ENCODE data around the gene IP6K1.
"Not testable (repeated sequence)": the region's sequence is repeated elsewhere in the genome, so short reads cannot be mapped to it uniquely, and the experiment has no call there.

The IP6K1 gene

DNA sequence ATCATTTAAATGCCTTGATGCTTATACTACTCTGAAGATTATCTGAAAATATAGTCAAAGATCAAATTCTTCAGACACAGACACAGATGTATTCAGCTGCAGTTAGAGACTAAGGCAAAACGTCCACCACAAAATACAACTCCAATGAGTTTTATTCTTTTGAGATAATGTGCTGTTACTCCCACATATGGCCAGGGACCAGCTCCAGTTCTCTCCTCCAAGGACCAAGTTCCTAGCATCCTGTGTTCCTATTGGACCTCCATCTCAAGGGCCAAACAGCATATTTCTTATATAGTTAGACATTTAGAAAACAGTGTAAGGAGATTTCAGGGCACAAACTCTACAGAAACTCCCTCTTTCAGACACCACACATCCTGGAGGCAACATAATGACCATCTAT, 27.1 kb downstream of the IP6K1 start:
- no peak overlapping the region for H3K27ac ChIP-seq (ENCODE audit: low read depth, low read length, severe bottlenecking)

DNA sequence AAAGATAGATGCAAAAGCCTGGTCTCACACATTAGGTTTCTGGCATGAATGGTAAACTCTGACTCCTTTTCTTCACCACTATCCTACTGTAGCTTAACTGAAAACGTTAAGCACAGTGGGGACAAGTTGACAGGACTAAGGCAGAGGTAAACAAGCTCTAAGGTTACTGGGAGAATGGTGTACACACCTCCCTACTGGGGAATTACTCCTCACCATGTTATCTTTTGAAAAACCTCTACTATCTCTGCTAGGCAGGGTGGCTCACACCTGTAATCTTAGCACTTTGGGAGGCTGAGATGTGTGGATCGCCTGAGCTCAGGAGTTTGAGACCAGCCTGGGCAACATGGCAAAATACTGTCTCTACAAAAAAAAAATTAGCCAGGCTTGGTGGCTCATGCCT, 29.1 kb downstream of the IP6K1 start:
- H3K4me1 ChIP-seq (ENCODE audit: control insufficient read depth, insufficient read depth, low read length, poor library complexity, severe bottlenecking), result no peaks in the 10 kb centered on the region
- H3K9me3 ChIP-seq (ENCODE audit: control insufficient read depth, low read length), result no peaks in the 10 kb centered on the region
- no peak overlapping the region for H3K27ac ChIP-seq (ENCODE audit: low read depth, low read length, severe bottlenecking)
- H3K4me3 ChIP-seq (ENCODE audit: extremely low read depth, insufficient read depth, low read length, poor library complexity, severe bottlenecking), result no peak overlapping the region
- H3K36me3 ChIP-seq (ENCODE audit: control insufficient read depth, insufficient read depth, low read length), result peaks cover 22% of the 10 kb centered on the region
- WGBS, 2 experiments (ENCODE audit: insufficient coverage in 2 of 2), result 100% methylated on average over 1 of the region's 2 CpGs

More for the DNA sequence above, 27.1 kb downstream of the IP6K1 start:
- no peaks in the 10 kb centered on the region for H3K9me3 ChIP-seq (ENCODE audit: control insufficient read depth, low read length)
- no peak overlapping the region for H3K4me3 ChIP-seq (ENCODE audit: extremely low read depth, insufficient read depth, low read length, poor library complexity, severe bottlenecking)
- no peaks in the 10 kb centered on the region for H3K4me1 ChIP-seq (ENCODE audit: control insufficient read depth, insufficient read depth, low read length, poor library complexity, severe bottlenecking)
- WGBS, 2 experiments (ENCODE audit: insufficient coverage in 2 of 2), result 80% methylated on average over 1 of the region's 1 CpG; no CpG with 5 or more reads in 1 of the 2 experiments
- H3K36me3 ChIP-seq (ENCODE audit: control insufficient read depth, insufficient read depth, low read length), result peaks cover 27% of the 10 kb centered on the region

DNA sequence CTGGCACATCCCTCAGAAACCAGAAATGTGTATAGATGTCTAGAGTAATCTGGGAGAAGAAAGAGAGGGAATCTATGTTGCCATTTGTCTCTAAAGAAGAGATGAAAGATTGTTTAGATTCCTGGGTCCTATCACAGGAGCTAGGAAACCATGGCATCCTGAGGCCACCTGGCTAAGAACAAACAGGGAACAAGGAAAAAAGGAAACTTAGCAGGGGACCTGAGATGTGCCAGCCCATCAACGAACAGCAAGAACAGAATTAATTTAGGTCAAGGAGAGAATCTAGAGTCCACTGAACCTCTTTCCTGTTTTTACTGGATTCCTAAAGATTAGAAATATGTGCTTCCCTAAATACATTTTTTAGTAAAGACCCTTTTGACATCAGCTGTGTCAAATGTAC, 30.3 kb downstream of the IP6K1 start:
- peaks cover 19% of the 10 kb centered on the region for H3K36me3 ChIP-seq (ENCODE audit: control insufficient read depth, insufficient read depth, low read length)
- no peak overlapping the region for H3K4me3 ChIP-seq (ENCODE audit: extremely low read depth, insufficient read depth, low read length, poor library complexity, severe bottlenecking)
- WGBS, 2 experiments (ENCODE audit: insufficient coverage in 2 of 2), result 100% methylated on average over 1 of the region's 1 CpG; no CpG with 5 or more reads in 1 of the 2 experiments
- H3K9me3 ChIP-seq (ENCODE audit: control insufficient read depth, low read length), result no peaks in the 10 kb centered on the region
- no peak overlapping the region for H3K27ac ChIP-seq (ENCODE audit: low read depth, low read length, severe bottlenecking)
- no peaks in the 10 kb centered on the region for H3K4me1 ChIP-seq (ENCODE audit: control insufficient read depth, insufficient read depth, low read length, poor library complexity, severe bottlenecking)

DNA sequence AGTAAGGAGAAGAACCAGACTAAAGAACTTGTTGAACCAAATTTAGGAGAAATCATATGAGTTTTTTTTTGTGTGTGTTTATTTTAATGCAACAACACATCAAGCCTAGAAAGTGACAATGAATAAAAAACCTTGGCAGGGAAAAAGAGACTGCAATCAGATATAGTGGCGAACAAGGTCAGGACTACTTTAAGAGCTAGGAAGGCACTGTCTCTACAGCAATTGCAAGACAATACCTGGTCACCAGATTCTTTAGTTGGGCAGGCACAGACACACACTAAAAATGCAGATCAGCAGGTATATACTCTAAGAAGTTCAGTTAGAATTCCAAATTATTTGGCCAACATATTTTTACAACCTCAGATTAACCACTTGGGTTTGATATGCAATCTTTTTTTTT, 31.8 kb downstream of the IP6K1 start:
- H3K27ac ChIP-seq (ENCODE audit: low read depth, low read length, severe bottlenecking), result no peak overlapping the region
- WGBS, 2 experiments (ENCODE audit: insufficient coverage in 2 of 2), result 100% methylated on average over 1 of the region's 1 CpG
- H3K4me3 ChIP-seq (ENCODE audit: extremely low read depth, insufficient read depth, low read length, poor library complexity, severe bottlenecking), result no peak overlapping the region

DNA sequence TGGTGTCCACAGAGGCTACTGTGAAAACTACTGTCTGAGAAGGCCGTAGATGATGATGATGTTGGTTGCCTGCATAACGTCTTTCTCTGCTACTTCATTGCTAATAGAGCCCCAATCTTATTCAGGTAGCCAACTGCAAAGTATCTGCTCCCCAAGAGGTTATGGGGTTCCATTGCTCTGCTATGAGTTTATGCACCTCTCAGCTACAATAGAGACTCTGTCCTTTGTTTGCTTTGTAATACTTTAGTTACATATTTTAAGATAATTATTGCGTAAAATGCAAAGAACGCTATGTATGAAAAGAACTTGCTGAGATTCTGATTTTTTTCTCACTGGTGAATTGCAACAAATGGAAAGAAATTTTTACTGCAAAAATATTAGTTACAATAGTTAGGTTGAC, 34.8 kb downstream of the IP6K1 start:
- H3K4me1 ChIP-seq (ENCODE audit: control insufficient read depth, insufficient read depth, low read length, poor library complexity, severe bottlenecking), result peaks cover 19% of the 10 kb centered on the region
- no peaks in the 10 kb centered on the region for H3K9me3 ChIP-seq (ENCODE audit: control insufficient read depth, low read length)
- peaks cover 23% of the 10 kb centered on the region for H3K36me3 ChIP-seq (ENCODE audit: control insufficient read depth, insufficient read depth, low read length)
- H3K27ac ChIP-seq (ENCODE audit: low read depth, low read length, severe bottlenecking), result no peak overlapping the region
- H3K4me3 ChIP-seq (ENCODE audit: extremely low read depth, insufficient read depth, low read length, poor library complexity, severe bottlenecking), result no peak overlapping the region
- 100% methylated on average over 2 of the region's 4 CpGs for WGBS, 2 experiments (ENCODE audit: insufficient coverage in 2 of 2)

More for the DNA sequence above, 31.8 kb downstream of the IP6K1 start:
- Histone ChIP-seq H3K4me1 (ENCODE audit: control insufficient read depth, insufficient read depth, low read length, poor library complexity, severe bottlenecking) (no peaks in the 10 kb centered on the region), H3K36me3 (ENCODE audit: control insufficient read depth, insufficient read depth, low read length) (peaks cover 11% of the 10 kb centered on the region), H3K9me3 (ENCODE audit: control insufficient read depth, low read length) (no peaks in the 10 kb centered on the region)

DNA sequence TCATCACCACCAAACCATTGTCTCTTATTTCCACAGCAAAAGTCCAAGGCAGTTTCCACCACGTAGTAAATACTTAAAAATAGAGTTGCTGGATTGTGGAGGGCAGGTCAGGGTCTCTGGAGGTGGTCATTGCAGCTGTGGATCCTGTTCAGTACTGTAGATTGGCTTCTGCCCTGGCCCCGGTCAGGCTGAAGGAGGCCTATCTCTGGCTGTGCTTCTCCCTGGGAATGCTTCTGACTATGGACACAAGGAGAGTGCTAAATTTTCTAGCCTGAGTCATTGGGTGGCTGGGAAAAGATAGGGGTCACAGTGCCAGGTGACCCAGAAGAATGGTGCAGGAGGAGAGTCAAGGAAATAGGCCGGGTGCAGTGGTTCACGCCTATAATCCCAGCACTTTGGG, 36.3 kb downstream of the IP6K1 start:
- Histone ChIP-seq H3K9me3 (ENCODE audit: control insufficient read depth, low read length) (no peaks in the 10 kb centered on the region), H3K36me3 (ENCODE audit: control insufficient read depth, insufficient read depth, low read length) (peaks cover 32% of the 10 kb centered on the region), H3K4me3 (ENCODE audit: extremely low read depth, insufficient read depth, low read length, poor library complexity, severe bottlenecking) (no peak overlapping the region), H3K27ac (ENCODE audit: low read depth, low read length, severe bottlenecking) (no peak overlapping the region), H3K4me1 (ENCODE audit: control insufficient read depth, insufficient read depth, low read length, poor library complexity, severe bottlenecking) (peaks cover 19% of the 10 kb centered on the region)
- 96 to 100% methylated on average over 2 to 3 of the region's 4 CpGs for WGBS, 2 experiments (ENCODE audit: insufficient coverage in 2 of 2)

DNA sequence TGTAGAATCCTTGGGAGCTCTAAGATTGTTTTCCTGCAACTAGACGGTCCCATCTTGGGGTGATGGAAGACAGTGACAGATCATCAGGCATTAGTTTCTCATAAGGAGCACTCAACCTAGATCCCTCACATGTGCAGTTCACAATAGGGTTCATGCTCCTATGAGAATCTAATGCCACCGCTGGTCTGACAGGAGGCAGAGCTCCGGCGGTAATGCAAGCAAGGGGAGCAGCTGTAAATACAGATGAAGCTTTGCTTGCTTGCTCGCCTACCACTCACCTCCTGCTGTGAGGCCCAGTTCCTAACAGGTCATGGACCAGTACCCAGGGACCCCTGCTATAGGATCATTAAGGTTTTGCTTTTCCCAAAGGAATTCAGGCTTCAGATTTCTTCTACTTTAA, 37.5 kb downstream of the IP6K1 start:
- not testable (repeated sequence) for H3K9me3 ChIP-seq (ENCODE audit: control insufficient read depth, low read length); H3K4me3 ChIP-seq (ENCODE audit: extremely low read depth, insufficient read depth, low read length, poor library complexity, severe bottlenecking)
- H3K36me3 ChIP-seq (ENCODE audit: control insufficient read depth, insufficient read depth, low read length), result peaks cover 43% of the 10 kb centered on the region
- peak overlapping the region; percentile 43 for H3K27ac ChIP-seq (ENCODE audit: low read depth, low read length, severe bottlenecking)
- H3K4me1 ChIP-seq (ENCODE audit: control insufficient read depth, insufficient read depth, low read length, poor library complexity, severe bottlenecking), result peaks cover 19% of the 10 kb centered on the region
- 93 to 98% methylated on average over 5 of the region's 5 CpGs for WGBS, 2 experiments (ENCODE audit: insufficient coverage in 2 of 2)

DNA sequence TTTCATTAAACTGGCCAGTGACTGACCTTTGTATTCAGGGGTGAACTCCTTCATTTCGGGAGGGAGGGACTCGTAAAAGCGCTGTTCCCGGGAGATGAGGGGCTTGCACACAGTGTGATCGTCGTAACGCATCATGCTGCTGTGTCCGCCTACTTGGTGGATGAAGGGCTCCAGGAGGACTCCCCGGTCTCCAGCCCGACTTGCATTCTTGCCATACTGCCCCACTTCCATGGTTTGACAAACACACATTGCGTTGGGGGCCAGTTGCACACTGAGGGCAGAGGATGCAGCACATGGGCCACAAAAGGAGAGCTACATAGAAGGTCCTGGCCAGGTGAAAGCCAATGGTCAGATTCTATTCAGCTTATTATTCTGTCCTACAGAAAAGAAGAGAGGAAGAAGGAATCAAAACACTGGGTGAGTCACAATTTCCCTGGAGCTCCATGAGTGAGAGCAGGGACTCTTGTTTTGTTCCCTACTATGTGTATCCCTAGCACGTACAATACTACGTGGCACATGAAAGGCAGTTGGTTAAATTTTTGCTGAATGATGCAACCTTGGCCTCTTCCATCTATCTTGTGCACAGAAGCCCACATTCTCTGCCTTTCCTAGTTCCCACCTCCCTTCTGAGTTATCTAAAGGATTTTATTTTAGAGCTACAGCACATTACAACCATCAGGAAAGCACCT, 38.4 kb downstream of the IP6K1 start:
- peaks cover 51% of the 10 kb centered on the region for H3K36me3 ChIP-seq (ENCODE audit: control insufficient read depth, insufficient read depth, low read length)
- H3K4me3 ChIP-seq (ENCODE audit: extremely low read depth, insufficient read depth, low read length, poor library complexity, severe bottlenecking), result no peak overlapping the region
- 94 to 95% methylated on average over 10 to 12 of the region's 13 CpGs for WGBS, 2 experiments (ENCODE audit: insufficient coverage in 2 of 2)
- no peaks in the 10 kb centered on the region for H3K9me3 ChIP-seq (ENCODE audit: control insufficient read depth, low read length)
- peak overlapping the region; percentile 68 for H3K27ac ChIP-seq (ENCODE audit: low read depth, low read length, severe bottlenecking)
- H3K4me1 ChIP-seq (ENCODE audit: control insufficient read depth, insufficient read depth, low read length, poor library complexity, severe bottlenecking), result peaks cover 19% of the 10 kb centered on the region

DNA sequence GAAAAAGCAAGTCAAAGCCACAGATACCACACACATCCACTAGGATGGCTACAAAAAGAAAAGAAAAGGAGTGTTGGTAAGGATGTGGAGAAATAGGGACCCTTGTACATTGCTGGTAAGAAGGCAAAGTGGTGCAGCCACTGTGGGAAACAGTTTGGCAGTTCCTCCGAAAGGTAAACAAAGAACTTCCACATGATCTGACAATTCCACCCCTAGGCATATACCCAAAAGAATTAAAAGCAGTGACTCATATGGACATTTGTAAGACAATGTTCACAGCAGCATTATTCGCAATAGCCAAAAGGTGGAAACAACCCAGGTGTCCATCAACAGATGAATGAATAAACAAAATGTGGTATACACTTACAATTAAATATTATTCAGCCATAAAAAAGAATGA, 40.4 kb downstream of the IP6K1 start:
- Histone ChIP-seq H3K27ac (ENCODE audit: low read depth, low read length, severe bottlenecking) (no peak overlapping the region), H3K36me3 (ENCODE audit: control insufficient read depth, insufficient read depth, low read length) (peaks cover 63% of the 10 kb centered on the region), H3K9me3 (ENCODE audit: control insufficient read depth, low read length) (no peaks in the 10 kb centered on the region), H3K4me3 (ENCODE audit: extremely low read depth, insufficient read depth, low read length, poor library complexity, severe bottlenecking) (no peak overlapping the region), H3K4me1 (ENCODE audit: control insufficient read depth, insufficient read depth, low read length, poor library complexity, severe bottlenecking) (peaks cover 19% of the 10 kb centered on the region)
- 100% methylated on average over 1 of the region's 2 CpGs; no CpG with 5 or more reads in 1 of the 2 experiments for WGBS, 2 experiments (ENCODE audit: insufficient coverage in 2 of 2)

DNA sequence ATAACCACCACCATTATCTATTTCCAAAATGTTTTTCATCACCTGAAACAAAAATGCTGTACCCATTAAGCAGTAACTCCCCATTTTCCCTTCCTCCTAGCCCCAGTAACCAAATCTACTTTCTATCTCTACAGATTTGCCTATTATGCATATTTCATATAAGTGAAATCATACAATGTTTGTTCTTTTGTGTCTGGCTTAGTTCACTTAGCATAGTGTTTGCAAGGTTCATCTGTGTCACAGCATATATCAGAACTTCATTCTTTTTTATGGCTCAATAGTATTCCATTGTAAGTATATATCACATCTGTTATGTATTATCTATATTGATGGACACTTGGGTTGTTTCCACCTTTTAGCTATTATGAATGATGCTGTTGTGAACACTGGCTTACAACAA, 45.9 kb downstream of the IP6K1 start:
- no peaks in the 10 kb centered on the region for H3K9me3 ChIP-seq (ENCODE audit: control insufficient read depth, low read length)
- no peaks in the 10 kb centered on the region for H3K4me1 ChIP-seq (ENCODE audit: control insufficient read depth, insufficient read depth, low read length, poor library complexity, severe bottlenecking)
- H3K36me3 ChIP-seq (ENCODE audit: control insufficient read depth, insufficient read depth, low read length), result peaks cover 85% of the 10 kb centered on the region
- no peak overlapping the region for H3K27ac ChIP-seq (ENCODE audit: low read depth, low read length, severe bottlenecking)
- H3K4me3 ChIP-seq (ENCODE audit: extremely low read depth, insufficient read depth, low read length, poor library complexity, severe bottlenecking), result no peak overlapping the region

DNA sequence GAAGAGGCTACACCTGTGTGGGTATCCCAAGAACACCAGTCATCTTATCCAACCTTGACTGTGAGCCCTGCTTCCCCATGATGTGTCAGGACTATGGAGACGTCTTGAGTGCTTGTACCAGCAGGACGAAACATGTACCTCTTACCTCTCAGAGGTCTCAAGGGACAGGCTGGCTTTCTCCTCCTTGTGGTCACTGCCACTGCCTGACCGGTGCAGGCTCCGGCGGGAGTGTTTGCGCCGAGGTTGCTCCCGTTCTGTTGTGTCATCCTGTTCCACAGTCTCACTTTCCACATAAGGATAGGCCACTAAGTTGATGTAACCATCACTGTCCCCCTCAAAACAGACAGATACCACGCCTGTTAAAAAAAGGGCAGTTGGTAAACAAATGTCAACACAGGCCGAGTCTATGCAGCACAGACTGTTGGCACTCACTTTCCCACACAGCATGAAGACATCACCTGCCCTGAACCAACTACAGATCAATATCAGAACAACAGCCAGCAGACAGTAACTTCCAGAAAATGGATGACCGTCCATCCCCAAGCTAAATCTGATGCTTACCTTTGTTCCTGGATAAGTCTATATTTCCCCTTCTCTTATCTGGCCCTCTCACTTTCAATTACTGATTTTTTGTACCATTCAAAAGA, 48.2 kb downstream of the IP6K1 start:
- Histone ChIP-seq H3K27ac (ENCODE audit: low read depth, low read length, severe bottlenecking) (no peak overlapping the region), H3K36me3 (ENCODE audit: control insufficient read depth, insufficient read depth, low read length) (peaks cover 89% of the 10 kb centered on the region), H3K9me3 (ENCODE audit: control insufficient read depth, low read length) (no peaks in the 10 kb centered on the region), H3K4me3 (ENCODE audit: extremely low read depth, insufficient read depth, low read length, poor library complexity, severe bottlenecking) (no peak overlapping the region), H3K4me1 (ENCODE audit: control insufficient read depth, insufficient read depth, low read length, poor library complexity, severe bottlenecking) (no peaks in the 10 kb centered on the region)
- WGBS, 2 experiments (ENCODE audit: insufficient coverage in 2 of 2), result 92 to 98% methylated on average over 7 to 11 of the region's 11 CpGs
